IMR-90 (cell line): ENCODE results near the gene ALOX15B. TPM values are rescaled to one million over a fixed set of nuclear protein-coding genes. Genes with fewer than 3 reads are reported as not detected.

Source experiments
- MAFK ChIP-seq: IDR thresholded peaks from 2 replicates; pipeline ENCODE4 v1.6.1; 2012; ENCODE audit warnings: low read depth, low read length, improper control_type of control experiment
- USF2 ChIP-seq: fragments of 150-350 bp; IDR thresholded peaks from 2 replicates; pipeline ENCODE4 v1.6.1; 2017; ENCODE audit warnings: mild to moderate bottlenecking, antibody characterized with exemption, low read length, low read depth
- polyA plus RNA-seq, 3 experiments: library from polyadenylated mRNA; depleted of rRNA; stranded (reverse); fragments of >200 nt; gene quantifications; 2 replicates each; pipeline ENCODE4 v1.2.3, GENCODE V29; 2012; ENCODE audit warnings: low replicate concordance in 1 of 3
- total RNA-seq: library from RNA; depleted of rRNA; stranded (reverse); fragments of >200 nt; gene quantifications from 2 replicates; pipeline ENCODE4 v1.2.3, GENCODE V29; 2012

ALOX15B gene
- total and polyA plus RNA-seq, 2 of the 4 experiments (the other 2 are of a cell fraction), result not detected

- no peak for TF ChIP-seq USF2
- no peak for TF ChIP-seq MAFK
Measured at GRCh38 chr17:8019665-8020650, 18.9 kb upstream of the ALOX15B start (continued).
